Sciatic nerve (tissue), 2 donors: Measurements from ENCODE around the gene NTRK2. TPM values are rescaled to one million over a fixed set of nuclear protein-coding genes. Genes with fewer than 3 reads are reported as not detected.
A peak's percentile ranks its signal among the peaks of the same experiment; 100 is the strongest.

Source experiments
- ATAC-seq: fragments of 200-7000 bp; cut with Tn5 transposase; one replicate; pipeline ENCODE4 v1.9.1; 2020; ENCODE audit warnings: mild to moderate bottlenecking, moderate library complexity
- DNase-seq: peaks from one replicate; pipeline ENCODE4 v3.0.0-alpha.2; 2020; ENCODE audit warnings: low spot score
- intact Hi-C: fragments of 100-400 bp; cut with DNase I; formaldehyde crosslinking; loops from one replicate; pipeline ENCODE4 v1.14.2; 2022
- total RNA-seq: library from RNA; stranded (reverse); fragmentation: NEBNext Ultra II Directional; extraction: Animal tissue kit (Norgen Biotek cat#: 25700); gene quantifications from one replicate; pipeline ENCODE4 v1.2.1, GENCODE V29; 2021
- donor health status: DM: no; HTN: no; CAD: no.
- donor health status: DM: no; HTN: no; CAD: no.

Gene NTRK2
- total RNA-seq, 1 donor from 2014 or later, result 75.0 TPM

- ATAC-seq (no peak), DNase-seq (no peak)
- intact Hi-C loops, result no loop called here
Measured at GRCh38 chr9:84940294-84940693, 270.8 kb downstream of the NTRK2 start.

- DNase-seq (no peak), ATAC-seq (no peak)
- intact Hi-C loops, result no loop called here
Measured at GRCh38 chr9:84941792-84942191, 272.3 kb downstream of the NTRK2 start.

- ATAC-seq (no peak), DNase-seq (no peak)
- intact Hi-C loops, result no loop called here
Measured at GRCh38 chr9:84943482-84944050, 274.0 kb downstream of the NTRK2 start.

- intact Hi-C loops, result no loop called here
- peak; percentile 21 for ATAC-seq
- no peak for DNase-seq
Measured at GRCh38 chr9:84945878-84946538, 276.5 kb downstream of the NTRK2 start.

GRCh38 chr9:84947412-84947972, 278.0 kb downstream of the NTRK2 start:
- ATAC-seq, result no peak
- DNase-seq, result no peak

GRCh38 chr9:84949258-84949657, 279.7 kb downstream of the NTRK2 start:
- no peak for ATAC-seq
- intact Hi-C loops, result no loop called here
- no peak for DNase-seq

More at GRCh38 chr9:84947412-84947972, 278.0 kb downstream of the NTRK2 start:
- intact Hi-C loops, result no loop called here

GRCh38 chr9:84949971-84950370, 280.4 kb downstream of the NTRK2 start:
- ATAC-seq, result no peak

GRCh38 chr9:84950879-84951811, 281.6 kb downstream of the NTRK2 start:
- no peak for DNase-seq
- intact Hi-C loops, result no loop called here
- no peak for ATAC-seq

More at GRCh38 chr9:84949971-84950370, 280.4 kb downstream of the NTRK2 start:
- intact Hi-C loops, result no loop called here
- no peak for DNase-seq

GRCh38 chr9:84953252-84953773, 283.8 kb downstream of the NTRK2 start:
- ATAC-seq (no peak), DNase-seq (no peak)
- intact Hi-C loops, result no loop called here

GRCh38 chr9:84953797-84954705, 284.5 kb downstream of the NTRK2 start:
- DNase-seq (peak; percentile 93), ATAC-seq (peak; percentile 98)
- intact Hi-C loops, result no loop called here

- DNase-seq (no peak), ATAC-seq (no peak)
- intact Hi-C loops, result no loop called here
Measured at GRCh38 chr9:84955155-84955554, 285.6 kb downstream of the NTRK2 start.

- no peak for DNase-seq
- no peak for ATAC-seq
- intact Hi-C loops, result no loop called here
Measured at GRCh38 chr9:84955971-84956370, 286.4 kb downstream of the NTRK2 start.

- intact Hi-C loops, result no loop called here
- DNase-seq (no peak), ATAC-seq (no peak)
Measured at GRCh38 chr9:84959339-84959738, 289.8 kb downstream of the NTRK2 start.

- ATAC-seq, result peak; percentile 42
- intact Hi-C loops, result no loop called here
- DNase-seq, result no peak
Measured at GRCh38 chr9:84966876-84967830, 297.6 kb downstream of the NTRK2 start.

- no peak for ATAC-seq
- intact Hi-C loops, result no loop called here
- no peak for DNase-seq
Measured at GRCh38 chr9:84969084-84969483, 299.6 kb downstream of the NTRK2 start.

GRCh38 chr9:84969736-84970135, 300.2 kb downstream of the NTRK2 start:
- no peak for ATAC-seq
- DNase-seq, result no peak
- intact Hi-C loops, result no loop called here

GRCh38 chr9:84970432-84970831, 300.9 kb downstream of the NTRK2 start:
- no peak for DNase-seq
- intact Hi-C loops, result no loop called here
- ATAC-seq, result no peak
